Measurements from ENCODE around the gene TUT4. TPM values are rescaled to one million over a fixed set of nuclear protein-coding genes. Genes with fewer than 3 reads are reported as not detected.

TUT4 gene
- total RNA-seq, 1 donor from 2014 or later: 40.3 TPM

DNA sequence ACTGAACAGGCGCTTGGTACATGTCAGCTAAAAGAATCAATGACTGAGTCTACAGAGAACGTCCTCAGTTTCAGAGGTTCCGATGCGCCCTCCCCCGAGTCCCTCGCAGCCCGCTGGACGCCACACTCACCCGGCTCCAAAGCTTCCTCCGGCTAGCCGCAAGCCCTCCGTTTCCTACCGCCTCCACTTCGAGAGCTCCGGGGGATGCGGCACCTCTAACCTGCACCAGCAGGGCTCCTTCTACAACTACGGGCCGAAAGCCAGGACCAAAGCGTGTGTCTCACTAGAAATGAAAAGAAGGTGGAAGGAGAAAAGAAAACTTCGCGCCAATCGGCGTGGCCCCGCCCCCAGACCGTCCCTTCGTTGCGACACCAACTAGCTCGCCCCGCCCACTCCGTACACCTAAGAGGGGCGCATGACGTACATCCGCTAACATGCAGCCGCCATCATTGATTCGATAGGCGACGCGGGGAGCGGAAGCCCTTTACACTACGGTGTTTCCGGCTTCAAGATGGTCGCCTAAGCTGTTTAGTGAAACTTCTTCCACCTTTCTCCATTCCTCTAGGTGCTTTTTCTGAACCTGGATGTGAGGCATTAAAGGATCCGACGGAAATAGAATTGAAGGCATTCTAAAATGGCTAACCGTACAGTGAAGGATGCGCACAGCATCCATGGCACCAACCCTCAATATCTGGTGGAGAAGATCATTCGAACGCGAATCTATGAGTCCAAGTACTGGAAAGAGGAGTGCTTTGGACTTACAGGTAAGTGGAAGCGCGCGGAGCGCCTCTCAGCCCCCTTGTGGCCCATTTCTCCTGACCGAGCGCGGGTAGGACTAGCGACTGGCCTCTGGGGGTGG, 148.5 kb downstream of the TUT4 start, which contains the start of the genes ORC1 and PRPF38A:
Gene ORC1, minus strand, starts transcription at position 308 of the 859 bp plus-strand sequence. CDS start 2,200 bp downstream, outside the sequence.
Gene PRPF38A, plus strand, starts transcription at position 487 of the 859 bp plus-strand sequence. Its CDS starts 148 bp downstream, at position 635.
- DNase-seq (ENCODE audit: low spot score): peak; percentile 98

DNA sequence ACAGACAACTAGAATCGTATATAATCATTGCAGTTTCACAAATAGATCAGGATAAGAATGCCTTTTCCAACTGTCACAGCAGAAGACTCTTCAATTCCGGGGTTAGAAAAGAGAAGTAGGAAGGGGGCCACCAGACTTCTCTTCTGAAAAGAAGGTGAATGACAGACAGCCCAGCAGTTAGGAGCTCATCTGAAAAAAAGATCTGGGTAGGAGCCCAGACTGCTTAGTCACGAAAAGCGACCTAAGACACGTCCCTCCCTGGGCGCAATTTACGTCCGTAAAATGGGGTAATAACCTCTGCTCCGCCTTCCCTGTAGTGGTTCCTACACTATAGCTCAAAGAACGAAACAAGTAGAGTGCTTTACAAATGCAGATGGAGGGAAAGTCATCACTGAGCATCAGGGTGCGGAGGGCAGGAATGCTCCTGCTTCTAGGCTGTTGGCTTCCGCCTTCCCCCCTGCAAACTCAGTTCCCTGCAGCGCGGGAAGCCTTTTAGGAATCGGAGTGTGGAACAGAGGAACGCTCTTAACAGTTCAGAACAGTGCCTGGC, 149.3 kb downstream of the TUT4 start:
- peak; percentile 10 for DNase-seq (ENCODE audit: low spot score)

DNA sequence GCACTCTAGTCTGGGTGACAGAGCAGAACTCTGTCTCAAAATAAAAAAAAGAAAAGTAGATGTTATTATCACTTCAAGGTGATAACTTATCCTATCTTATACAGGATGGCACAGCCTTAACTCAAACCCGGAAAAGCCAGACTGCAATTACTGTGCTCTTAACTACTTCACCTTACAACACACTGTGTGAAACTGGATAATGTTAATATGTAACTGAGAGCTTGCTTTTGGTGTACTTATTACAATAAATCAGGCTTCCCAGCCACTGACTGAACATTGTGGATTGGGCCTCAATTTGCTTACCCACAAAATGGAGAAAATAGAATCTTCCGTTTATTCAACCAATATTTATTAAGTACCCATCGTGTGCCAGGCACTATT, 150.0 kb downstream of the TUT4 start:
- no peak for DNase-seq (ENCODE audit: low spot score)

DNA sequence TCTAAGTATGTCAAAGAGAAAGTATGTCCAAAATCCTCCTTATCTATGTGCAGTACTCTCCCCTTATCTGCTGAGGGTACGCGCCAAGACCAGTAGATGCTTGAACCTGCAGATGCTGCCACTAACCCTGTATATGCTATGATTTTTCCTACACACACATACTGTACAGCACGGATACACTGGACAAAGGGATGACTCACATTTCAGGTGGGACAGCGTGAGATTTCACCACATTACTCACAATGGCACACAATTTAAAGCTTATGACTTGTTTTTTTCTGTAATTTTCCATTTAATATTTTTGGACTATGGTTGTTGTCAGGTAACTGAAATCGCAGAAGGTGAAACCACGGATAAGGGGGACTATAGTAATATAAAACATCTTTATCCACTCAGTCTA, 152.8 kb downstream of the TUT4 start:
- DNase-seq (ENCODE audit: low spot score): no peak

DNA sequence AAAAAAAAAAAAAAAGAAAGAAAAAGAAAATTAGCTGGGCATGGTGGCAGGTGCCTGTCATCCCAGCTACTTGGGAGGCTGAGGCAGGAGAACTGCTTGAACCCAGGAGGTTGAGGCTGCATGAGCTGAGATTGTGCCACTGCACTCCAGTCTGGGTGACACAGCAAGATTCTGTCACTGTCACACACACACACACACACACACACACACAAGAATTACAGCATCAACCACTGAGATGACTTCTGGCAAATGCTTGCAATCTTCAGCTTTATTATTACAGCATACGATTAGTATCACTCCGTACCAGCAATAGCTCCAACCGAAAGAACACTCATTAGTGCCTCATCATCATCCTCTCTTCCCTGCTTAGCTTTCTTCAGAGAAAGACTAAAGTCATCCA, 153.3 kb downstream of the TUT4 start:
- DNase-seq (ENCODE audit: low spot score): no peak

DNA sequence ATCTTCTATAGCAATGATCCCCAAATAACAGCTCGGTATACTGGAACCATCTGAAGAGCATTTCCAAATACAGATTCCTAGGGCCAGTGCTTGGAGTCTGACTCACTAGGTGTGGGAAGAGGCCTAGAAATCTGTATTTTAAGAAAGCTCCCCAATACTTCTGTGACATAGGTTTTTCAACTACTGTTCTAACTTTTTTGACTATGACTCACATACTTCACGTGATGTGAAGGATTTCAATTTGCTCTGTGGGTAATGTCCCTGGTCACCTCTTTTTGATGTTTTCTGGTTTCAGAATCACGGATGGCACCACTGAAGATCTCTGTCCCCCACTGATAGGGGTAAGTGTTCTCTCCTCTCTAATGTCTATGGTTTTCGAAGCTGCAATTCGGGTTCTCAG, 159.7 kb downstream of the TUT4 start:
- DNase-seq (ENCODE audit: low spot score): no peak

DNA sequence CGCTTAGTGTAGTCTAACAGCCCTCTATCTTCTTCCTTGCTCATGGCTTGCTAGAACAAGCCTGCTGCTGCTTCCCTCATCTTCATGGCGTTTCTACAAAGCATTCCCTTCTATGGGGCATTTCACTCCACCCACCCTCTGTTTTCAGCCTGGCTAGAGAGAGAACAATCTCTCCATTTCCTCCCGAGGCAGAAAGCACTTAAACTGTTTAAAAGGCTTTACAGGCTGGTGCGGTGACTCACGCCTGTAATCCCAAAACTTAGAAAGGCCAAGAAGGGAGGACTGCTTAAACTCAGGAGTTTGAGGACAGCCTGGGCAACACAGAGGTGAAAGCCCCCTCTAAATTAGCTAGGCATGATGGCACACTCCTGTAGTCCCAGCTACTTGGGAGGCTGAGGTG, 166.4 kb downstream of the TUT4 start:
- no peak for DNase-seq (ENCODE audit: low spot score)

DNA sequence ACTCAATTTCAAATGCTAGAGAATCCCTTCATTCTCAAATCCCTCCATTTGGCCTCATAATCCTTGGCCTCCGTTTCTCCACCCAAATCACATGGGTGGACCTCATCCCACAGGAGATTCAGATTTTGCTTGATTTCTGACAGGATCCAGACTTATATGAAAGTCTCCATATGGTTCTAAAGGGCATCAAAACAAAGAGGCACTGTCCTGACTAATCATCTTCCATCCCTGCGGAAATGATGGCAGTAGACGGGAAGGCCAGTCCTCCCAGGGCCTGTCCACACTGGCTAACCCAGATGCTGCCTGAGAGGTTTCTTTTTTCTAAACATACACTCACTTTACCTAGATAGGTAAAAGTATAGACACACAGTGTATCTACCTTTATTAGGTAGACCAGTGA, 167.5 kb downstream of the TUT4 start:
- no peak for DNase-seq (ENCODE audit: low spot score)

Other genes with a start within 250 kb of the TUT4 start
- 47.8 TPM for gene CC2D1B, start 186.9 kb downstream of the TUT4 start, total RNA-seq
- 0.66 TPM for gene ORC1, start 148.7 kb downstream of the TUT4 start, total RNA-seq
- gene PRPF38A, start 148.5 kb downstream of the TUT4 start, total RNA-seq: 31.4 TPM
- 8.6 TPM for gene GPX7, start 49.3 kb upstream of the TUT4 start, total RNA-seq
- 3.2 TPM for gene SHISAL2A, start 80.1 kb upstream of the TUT4 start, total RNA-seq
- gene COA7, start 145.3 kb upstream of the TUT4 start, total RNA-seq: 13.7 TPM
- gene ZYG11B, start 173.4 kb upstream of the TUT4 start, total RNA-seq: 38.7 TPM

Measured in mucosa of gallbladder (tissue), 1 donor.